Ovary (tissue), 9 donors: ENCODE results near the gene SLC39A7. TPM values are rescaled to one million over a fixed set of nuclear protein-coding genes. Genes with fewer than 3 reads are reported as not detected.

Experiments used
- DNase-seq, 5 donors: peaks; one replicate each; pipeline ENCODE4 v3.0.0-alpha.2; 2019 to 2020
- H3K27ac ChIP-seq, 2 donors: fragments of 200-600 bp; one replicate each; pipeline versions ENCODE4 v1.5.1 to v1.8.0; 2019 to 2022
- H3K27me3 ChIP-seq: fragments of 200-600 bp; one replicate; pipeline ENCODE4 v1.8.0; 2022
- H3K36me3 ChIP-seq: fragments of 200-600 bp; sonication (generic); one replicate; pipeline ENCODE4 v1.5.1; 2019
- H3K4me1 ChIP-seq: one replicate; pipeline ENCODE4 v1.8.1; 2013; ENCODE audit warnings: mild to moderate bottlenecking, moderate library complexity; ENCODE audit not compliant: insufficient read depth
- H3K4me3 ChIP-seq: fragments of 200-600 bp; sonication (generic); one replicate; pipeline ENCODE4 v1.5.1; 2017
- H3K9me3 ChIP-seq, 2 donors: fragments of 200-600 bp in 1 of 2; sonication (generic) in 1 of 2; one replicate each; pipeline versions ENCODE4 v1.5.1 to v1.8.1; 2013 to 2019; ENCODE audit warnings: mild to moderate bottlenecking in 1 of 2, moderate library complexity in 1 of 2
- EP300 ChIP-seq: sonication (generic); formaldehyde crosslinking; IDR thresholded peaks from one replicate; pipeline ENCODE4 v1.6.1; 2017; ENCODE audit warnings: antibody characterized with exemption
- POLR2A ChIP-seq: fragments of 450-650 bp; IDR thresholded peaks from one replicate; pipeline ENCODE4 v1.6.1; 2017; ENCODE audit warnings: antibody characterized with exemption, mild to moderate bottlenecking, moderate library complexity
- WGBS, 3 donors: extraction: QIAGEN DNeasy Blood & Tissue Kit in 1 of 3; methylation state at CpG; one replicate each; pipeline versions ENCODE4 v1.1.5 to v1.1.7; 2013 to 2017; 5-methylcytosine and 5-hydroxymethylcytosine counted together
- intact Hi-C, 4 donors: fragments of 100-400 bp; cut with DNase I; formaldehyde crosslinking; loops; one replicate each; pipeline versions ENCODE4 v1.11.0 to v1.15.1; 2022 to 2023
- polyA plus RNA-seq, 2 donors: library from polyadenylated mRNA; stranded (reverse); fragments of 200-250 nt in 1 of 2; fragments of 350-450 nt in 1 of 2; fragmentation: Illumina TruSeq in 1 of 2; extraction: RNeasy Lipid Tissue Mini Kit (QIAGEN cat#74804) in 1 of 2; gene quantifications; one replicate each; pipeline ENCODE4 v1.2.3, GENCODE V29; 2013 to 2014
- total RNA-seq, 7 donors: library from RNA; depleted of rRNA in 2 of 7; stranded (reverse); fragments of >200 nt in 2 of 7; fragmentation: NEBNext Ultra II Directional in 3 of 7; extraction: Animal tissue kit (Norgen Biotek cat#: 25700) in 3 of 7; gene quantifications; one replicate each; pipeline versions ENCODE4 v1.1.0 to v1.2.4, GENCODE V29; 2016 to 2023
- TF ChIP-seq, protein P1 (sequence below), 3 donors: fragments of 450-650 bp in 2 of 3; fragments of 200-600 bp in 1 of 3; IDR thresholded peaks; one replicate each; pipeline versions ENCODE4 v1.5.1 to v1.8.0; 2016 to 2022; ENCODE audit warnings: antibody characterized with exemption in 3 of 3, mild to moderate bottlenecking in 1 of 3
- donor health status: DM: no; HTN: no; CAD: no; lungs with moderate emphysema.
- donor health status: DM: no; HTN: no; CAD: no.
- donor health status: Bipolar disorder and iron deficiency.
- donor health status: DM: yes; HTN: yes; CAD: no.
- donor health status: DM: no; HTN: no; CAD: no.
- donor health status: DM: yes; HTN: yes; CAD: no.

Gene SLC39A7
- total and polyA plus RNA-seq, 9 donors, result 27.4 to 80.0 (median 61.2) TPM

DNA sequence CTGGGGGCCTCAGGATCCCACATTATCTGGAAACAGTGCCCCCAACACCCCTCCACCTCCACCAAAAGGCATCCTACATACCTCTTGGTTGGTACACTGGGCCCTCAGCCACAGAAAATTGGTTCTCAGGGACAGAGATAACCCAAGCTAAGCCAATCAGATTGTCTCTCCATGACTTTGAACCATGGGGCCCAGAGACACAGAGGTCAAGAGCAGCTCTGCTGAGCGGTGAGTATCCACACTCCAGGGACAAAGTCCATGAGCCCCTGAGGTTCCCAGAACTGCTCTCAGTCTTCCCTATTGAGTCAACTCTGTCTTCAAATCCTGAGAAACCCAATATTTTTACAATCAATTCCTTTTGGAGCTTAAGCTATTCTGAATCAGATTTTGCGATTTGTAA lies 43.7 kb upstream of the SLC39A7 start:
- 71 to 89% (median 75%) methylated on average over 2 of the region's 2 CpGs for WGBS, 3 donors
- H3K9me3 ChIP-seq, result no peaks in the 10 kb centered on the region
- intact Hi-C loops, result no loop called here
- no peak overlapping the region for H3K4me3 ChIP-seq
- no peak for TF ChIP-seq EP300
- H3K27me3 ChIP-seq, result no peaks in the 10 kb centered on the region
- DNase-seq, result no peak
- no peaks in the 10 kb centered on the region for H3K36me3 ChIP-seq
- no peaks in the 10 kb centered on the region for H3K4me1 ChIP-seq
- H3K27ac ChIP-seq, result no peak overlapping the region

DNA sequence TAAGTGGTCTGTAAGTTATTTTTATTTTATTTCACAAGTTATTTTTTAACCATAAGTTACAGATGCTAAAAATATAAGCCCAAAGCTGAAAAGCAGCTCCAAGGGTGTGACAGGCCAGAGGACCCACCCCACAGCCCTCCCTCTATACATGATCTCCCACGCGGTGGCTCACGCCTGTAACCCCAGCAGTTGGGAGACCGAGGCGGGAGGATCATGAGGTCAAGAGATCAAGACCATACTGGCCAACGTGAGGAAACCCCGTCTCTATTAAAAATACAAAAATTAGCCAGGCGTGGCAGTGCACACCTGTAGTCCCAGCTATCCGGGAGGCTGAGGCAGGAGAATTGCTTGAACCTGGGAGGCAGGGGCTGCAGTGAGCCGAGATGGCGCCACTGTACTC lies 40.6 kb upstream of the SLC39A7 start:
- H3K9me3 ChIP-seq, result no peaks in the 10 kb centered on the region
- 75 to 83% (median 76%) methylated on average over 11 of the region's 11 CpGs for WGBS, 3 donors
- intact Hi-C loops, result loop anchor here in 3 of 4 donors (2.0 to 5.0 kb wide), 2 partner anchors 87 to 89 kb away; no protein-coding TSS in a partner anchor
- no peaks in the 10 kb centered on the region for H3K36me3 ChIP-seq
- H3K4me3 ChIP-seq, result no peak overlapping the region
- no peak overlapping the region for H3K27ac ChIP-seq
- no peak for TF ChIP-seq EP300
- no peak for TF ChIP-seq POLR2A
- H3K4me1 ChIP-seq, result no peaks in the 10 kb centered on the region
- H3K27me3 ChIP-seq, result no peaks in the 10 kb centered on the region
- no peak for DNase-seq

DNA sequence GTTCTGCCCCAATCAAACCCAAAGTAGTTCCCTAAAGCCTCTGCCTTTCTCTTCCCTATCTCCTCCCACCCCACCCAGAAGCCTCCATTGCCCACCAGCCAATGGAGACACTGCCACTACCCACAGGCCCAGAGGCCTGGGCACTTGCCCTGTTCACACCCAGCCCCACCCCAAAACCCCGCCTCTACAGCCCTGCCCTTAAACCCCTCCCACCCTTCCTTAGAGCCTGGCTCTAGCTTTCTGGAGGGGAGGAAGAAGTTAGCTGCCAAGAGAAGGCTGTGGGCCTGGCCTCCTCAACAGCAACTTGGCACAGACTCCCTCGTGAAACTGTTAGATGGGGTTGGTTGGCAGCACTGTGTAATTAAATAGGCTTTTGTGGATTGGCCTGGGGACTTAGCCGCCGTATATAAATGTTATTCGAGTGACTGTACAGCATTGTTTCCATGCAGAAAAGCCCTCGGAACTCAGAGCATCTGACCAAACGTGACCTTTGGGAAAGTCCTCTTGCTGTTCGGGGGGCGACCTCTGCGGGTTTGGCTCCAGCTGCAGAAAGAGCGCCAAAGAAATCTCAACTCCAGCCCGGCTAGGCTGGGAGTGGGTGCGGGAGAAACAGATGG lies 39.8 kb upstream of the SLC39A7 start:
- 31 to 34% (median 32%) methylated on average over 13 of the region's 13 CpGs for WGBS, 3 donors
- no peaks in the 10 kb centered on the region for H3K27me3 ChIP-seq
- DNase-seq, result peak in 1 of 5 donors; percentile 18
- H3K4me1 ChIP-seq, result no peaks in the 10 kb centered on the region
- TF ChIP-seq EP300, result no peak
- TF ChIP-seq, protein P1, sequence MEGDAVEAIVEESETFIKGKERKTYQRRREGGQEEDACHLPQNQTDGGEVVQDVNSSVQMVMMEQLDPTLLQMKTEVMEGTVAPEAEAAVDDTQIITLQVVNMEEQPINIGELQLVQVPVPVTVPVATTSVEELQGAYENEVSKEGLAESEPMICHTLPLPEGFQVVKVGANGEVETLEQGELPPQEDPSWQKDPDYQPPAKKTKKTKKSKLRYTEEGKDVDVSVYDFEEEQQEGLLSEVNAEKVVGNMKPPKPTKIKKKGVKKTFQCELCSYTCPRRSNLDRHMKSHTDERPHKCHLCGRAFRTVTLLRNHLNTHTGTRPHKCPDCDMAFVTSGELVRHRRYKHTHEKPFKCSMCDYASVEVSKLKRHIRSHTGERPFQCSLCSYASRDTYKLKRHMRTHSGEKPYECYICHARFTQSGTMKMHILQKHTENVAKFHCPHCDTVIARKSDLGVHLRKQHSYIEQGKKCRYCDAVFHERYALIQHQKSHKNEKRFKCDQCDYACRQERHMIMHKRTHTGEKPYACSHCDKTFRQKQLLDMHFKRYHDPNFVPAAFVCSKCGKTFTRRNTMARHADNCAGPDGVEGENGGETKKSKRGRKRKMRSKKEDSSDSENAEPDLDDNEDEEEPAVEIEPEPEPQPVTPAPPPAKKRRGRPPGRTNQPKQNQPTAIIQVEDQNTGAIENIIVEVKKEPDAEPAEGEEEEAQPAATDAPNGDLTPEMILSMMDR (IDR thresholded peaks at IDR 0.05), result no peak
- TF ChIP-seq POLR2A, result no peak
- intact Hi-C loops, result loop anchor here in 3 of 4 donors (2.0 to 5.0 kb wide), 2 partner anchors 86 to 88 kb away; no protein-coding TSS in a partner anchor
- no peaks in the 10 kb centered on the region for H3K9me3 ChIP-seq
- H3K4me3 ChIP-seq, result no peak overlapping the region
- H3K27ac ChIP-seq, result no peak overlapping the region
- no peaks in the 10 kb centered on the region for H3K36me3 ChIP-seq

DNA sequence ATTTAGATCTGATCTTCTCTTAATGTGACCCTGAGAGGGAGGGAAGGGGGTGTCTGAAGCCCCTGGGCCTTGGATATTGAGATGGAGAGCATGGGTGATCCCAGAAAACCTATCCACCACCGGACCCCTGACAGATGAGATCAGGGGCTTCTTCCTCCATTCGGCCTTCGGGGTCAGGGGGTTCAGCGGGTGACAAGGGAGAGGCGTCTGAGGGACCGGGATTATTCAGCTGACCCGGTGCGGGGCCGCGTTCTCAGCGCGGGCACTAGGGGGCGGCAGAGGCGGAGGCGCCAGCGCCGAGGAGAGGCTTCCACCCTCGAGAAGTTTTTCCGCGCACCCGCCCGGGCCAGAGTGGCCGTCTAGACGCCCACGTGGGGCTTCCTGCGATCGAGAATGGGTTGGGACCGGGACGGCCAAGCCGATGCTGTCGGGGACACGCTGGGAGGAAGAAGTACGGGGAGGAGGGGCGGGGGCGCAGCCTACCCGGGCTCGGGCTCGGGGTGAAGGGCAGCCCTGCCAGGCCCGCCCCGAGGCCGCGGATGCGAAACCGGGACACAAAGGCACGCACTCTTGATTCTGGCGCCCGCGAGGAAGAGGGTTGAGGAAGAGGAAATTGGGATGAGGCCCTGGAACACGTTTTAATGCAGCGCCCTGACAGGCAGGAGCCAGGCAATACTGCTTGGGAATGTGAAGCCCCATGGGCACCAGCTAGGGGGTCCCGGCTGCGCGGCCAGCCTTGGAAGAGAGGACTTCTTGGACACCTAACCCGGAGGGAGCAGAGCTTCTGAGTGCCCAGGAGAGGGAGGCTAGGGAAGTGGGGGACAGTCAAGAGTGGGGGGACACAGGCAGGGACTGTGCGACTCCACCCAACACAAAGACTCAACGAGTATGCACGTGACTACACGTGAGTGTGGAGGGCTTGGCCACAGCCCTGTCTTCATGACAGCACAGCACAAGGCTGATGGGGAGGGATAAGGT lies 39.0 kb upstream of the SLC39A7 start:
- no peaks in the 10 kb centered on the region for H3K4me1 ChIP-seq
- no peak overlapping the region for H3K27ac ChIP-seq
- intact Hi-C loops, result loop anchor here (2.0 to 5.0 kb wide), 2 partner anchors 86 to 87 kb away; no protein-coding TSS in a partner anchor
- no peaks in the 10 kb centered on the region for H3K9me3 ChIP-seq
- H3K4me3 ChIP-seq, result peak overlapping the region; percentile 37
- WGBS, 3 donors, result 6 to 10% (median 8%) methylated on average over 58 of the region's 58 CpGs
- no peaks in the 10 kb centered on the region for H3K36me3 ChIP-seq
- TF ChIP-seq, protein P1 (IDR thresholded peaks at IDR 0.05), result peak; percentile 85 to 97 (median 88)
- no peak for TF ChIP-seq POLR2A
- DNase-seq, result peak; percentile 65 to 86 (median 79)
- no peaks in the 10 kb centered on the region for H3K27me3 ChIP-seq

DNA sequence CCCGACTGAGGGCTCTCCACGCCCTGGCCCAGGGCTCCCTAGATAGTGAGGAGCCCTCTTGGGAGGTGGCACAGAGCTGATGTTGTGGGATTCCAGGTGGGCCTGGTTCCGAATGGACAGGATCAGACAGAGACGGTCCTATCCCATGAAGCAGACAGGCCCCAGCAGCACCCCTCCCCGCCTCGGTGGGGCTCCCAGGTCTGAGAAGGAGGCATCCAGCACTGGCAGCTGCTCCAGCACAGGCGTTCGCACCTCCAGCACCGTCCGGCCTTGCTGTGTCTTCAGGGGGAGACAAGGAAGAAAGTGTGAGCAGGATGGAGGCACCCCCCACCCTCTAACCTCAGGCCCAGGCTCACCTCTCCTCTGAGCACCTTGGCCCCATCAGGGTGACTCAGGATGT lies 37.1 kb upstream of the SLC39A7 start:
- Histone ChIP-seq H3K4me3 (no peak overlapping the region), H3K4me1 (no peaks in the 10 kb centered on the region), H3K36me3 (no peaks in the 10 kb centered on the region), H3K9me3 (no peaks in the 10 kb centered on the region), H3K27ac (no peak overlapping the region), H3K27me3 (no peaks in the 10 kb centered on the region)
- intact Hi-C loops, result loop anchor here in 3 of 4 donors (2.0 to 5.0 kb wide), 2 partner anchors 84 to 85 kb away; no protein-coding TSS in a partner anchor
- TF ChIP-seq EP300 (no peak), POLR2A (no peak)
- TF ChIP-seq, protein P1 (IDR thresholded peaks at IDR 0.05), result no peak
- DNase-seq, result no peak
- 78 to 83% (median 79%) methylated on average over 10 of the region's 10 CpGs for WGBS, 3 donors
